GM12873 (cell line): Measurements from ENCODE around the gene NTNG2.

Source experiments
- CTCF ChIP-seq: IDR thresholded peaks from 2 replicates; pipeline ENCODE4 v1.5.1; 2012; ENCODE audit warnings: low read depth, mild to moderate bottlenecking, moderate library complexity, low read length, control low read depth; ENCODE audit not compliant: insufficient read depth; ENCODE audit errors: missing control alignments

Gene NTNG2

GRCh38 chr9:132287256-132287760, 125.5 kb downstream of the NTNG2 start:
- no peak for TF ChIP-seq CTCF

- TF ChIP-seq CTCF = no peak
Measured at GRCh38 chr9:132288361-132288760, 126.5 kb downstream of the NTNG2 start.

- TF ChIP-seq CTCF = no peak
Measured at GRCh38 chr9:132288966-132289365, 127.1 kb downstream of the NTNG2 start.

GRCh38 chr9:132293145-132293721, 131.4 kb downstream of the NTNG2 start:
- no peak for TF ChIP-seq CTCF
